Stimulated activated memory B cell treated with anti-CD40 and anti-IgM and Interleukin-4, amounts not matched to agents 10 μg/mL and 1 μg/mL and 100 μg/mL, for 72 hours (primary cell): ENCODE data around the gene LIN28B.
A peak's percentile ranks its signal among the peaks of the same experiment; 100 is the strongest.

ENCODE experiments used
- ATAC-seq: fragments of 150-1000 bp; cut with Tn5 transposase; 2 replicates; pipeline ENCODE4 v1.10.0; 2021
- H3K27ac Mint-ChIP-seq: one replicate; pipeline ENCODE4 v1.8.0; 2022; ENCODE audit warnings: mild to moderate bottlenecking, mixed read lengths
- H3K27me3 Mint-ChIP-seq: one replicate; pipeline ENCODE4 v1.8.0; 2022; ENCODE audit warnings: mixed read lengths
- H3K36me3 Mint-ChIP-seq: one replicate; pipeline ENCODE4 v1.8.0; 2022; ENCODE audit warnings: mixed read lengths
- H3K4me1 Mint-ChIP-seq: one replicate; pipeline ENCODE4 v1.8.0; 2022; ENCODE audit warnings: mixed read lengths
- H3K4me3 Mint-ChIP-seq: one replicate; pipeline ENCODE4 v1.8.0; 2022; ENCODE audit warnings: mild to moderate bottlenecking, moderate library complexity, mixed read lengths
- H3K9me3 Mint-ChIP-seq: one replicate; pipeline ENCODE4 v1.8.0; 2022; ENCODE audit warnings: mixed read lengths

The LIN28B gene

DNA sequence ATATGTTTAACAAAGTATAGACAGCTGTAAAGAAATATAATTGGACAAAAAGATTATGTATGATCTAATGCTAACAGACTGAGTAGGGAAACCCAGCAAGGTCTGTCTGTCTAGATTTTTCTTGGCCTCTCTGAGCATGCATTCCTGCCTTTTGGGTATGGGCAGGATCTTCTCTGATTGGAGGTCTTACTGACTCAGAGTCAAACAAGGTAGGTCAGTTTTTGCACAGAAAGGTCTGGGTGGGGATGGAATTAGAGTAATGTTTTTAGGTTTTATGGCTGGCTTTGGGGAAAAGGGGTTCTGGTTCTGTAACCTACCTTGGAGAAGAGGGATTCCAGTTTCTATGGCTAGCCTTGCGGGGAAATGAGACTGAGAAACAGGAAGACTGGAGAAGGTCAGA, 65.5 kb downstream of the LIN28B start:
- no peak for ATAC-seq
- H3K27ac Mint-ChIP-seq, result no peak overlapping the region
- H3K36me3 Mint-ChIP-seq, result no peaks in the 10 kb centered on the region
- no peaks in the 10 kb centered on the region for H3K4me1 Mint-ChIP-seq
- H3K9me3 Mint-ChIP-seq, result no peaks in the 10 kb centered on the region
- H3K4me3 Mint-ChIP-seq, result no peak overlapping the region
- H3K27me3 Mint-ChIP-seq, result peaks cover 21% of the 10 kb centered on the region

DNA sequence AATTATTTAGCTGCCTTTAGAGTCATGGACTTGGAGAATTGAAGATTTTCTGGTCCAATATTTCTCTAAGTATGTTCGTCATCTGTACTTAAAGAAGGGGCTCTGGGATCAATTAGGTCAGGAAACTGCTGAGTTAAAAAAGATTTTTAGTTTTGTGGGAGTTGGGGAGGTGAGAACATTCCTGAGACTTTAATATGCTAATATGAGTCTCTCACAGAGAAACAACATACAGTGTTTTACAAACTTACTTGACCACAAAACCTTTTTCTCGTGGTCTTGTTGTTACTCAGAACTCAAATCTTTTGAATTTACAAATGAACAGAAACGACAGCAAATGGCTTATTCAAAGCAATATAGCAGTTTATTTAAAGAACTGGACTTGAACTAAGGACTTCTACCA, 67.9 kb downstream of the LIN28B start:
- no peaks in the 10 kb centered on the region for H3K4me1 Mint-ChIP-seq
- H3K36me3 Mint-ChIP-seq, result no peaks in the 10 kb centered on the region
- peaks cover 21% of the 10 kb centered on the region for H3K27me3 Mint-ChIP-seq
- H3K4me3 Mint-ChIP-seq, result no peak overlapping the region
- H3K9me3 Mint-ChIP-seq, result no peaks in the 10 kb centered on the region
- no peak for ATAC-seq
- no peak overlapping the region for H3K27ac Mint-ChIP-seq

DNA sequence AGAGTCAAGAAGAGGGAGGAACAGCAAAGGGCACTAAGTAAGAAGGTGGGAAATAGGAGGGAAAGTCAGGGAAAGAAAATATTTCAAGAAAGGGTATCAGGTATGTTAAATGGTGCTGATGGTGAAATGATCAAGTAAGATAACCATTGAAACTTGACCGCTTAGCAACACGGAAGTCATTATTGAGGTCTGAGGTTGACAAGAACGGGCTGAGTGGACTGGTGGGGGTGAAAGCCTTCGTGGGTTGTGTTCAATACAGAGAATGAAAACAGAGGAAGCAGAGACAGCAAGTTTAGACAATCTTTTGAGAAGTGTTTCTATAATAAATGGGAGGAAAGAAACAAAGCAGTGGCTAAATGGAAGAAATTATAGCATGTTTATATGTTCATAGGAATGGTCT, 72.0 kb downstream of the LIN28B start:
- Mint-ChIP-seq H3K4me1 (no peaks in the 10 kb centered on the region), H3K27ac (no peak overlapping the region), H3K4me3 (no peak overlapping the region), H3K36me3 (no peaks in the 10 kb centered on the region), H3K9me3 (no peaks in the 10 kb centered on the region), H3K27me3 (no peaks in the 10 kb centered on the region)
- no peak for ATAC-seq

DNA sequence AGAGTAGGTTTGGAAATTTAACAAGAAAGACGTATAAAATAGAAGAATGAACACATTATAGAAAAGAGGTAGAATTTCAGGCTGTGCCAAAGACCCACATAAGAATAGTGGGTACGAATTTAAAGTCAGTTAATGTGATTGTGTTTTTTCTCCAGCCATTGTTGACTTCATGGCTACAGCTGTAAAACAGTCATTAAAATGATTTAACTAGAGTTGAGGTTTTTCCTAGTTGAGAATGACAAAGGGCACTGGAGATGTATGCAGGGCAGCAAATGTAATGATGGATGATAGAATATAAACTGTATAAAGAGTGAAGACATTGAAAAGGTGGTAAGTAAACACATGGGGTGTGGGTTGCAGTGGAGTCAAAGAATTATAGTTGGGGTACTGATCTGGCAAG, 72.7 kb downstream of the LIN28B start:
- no peak for ATAC-seq

DNA sequence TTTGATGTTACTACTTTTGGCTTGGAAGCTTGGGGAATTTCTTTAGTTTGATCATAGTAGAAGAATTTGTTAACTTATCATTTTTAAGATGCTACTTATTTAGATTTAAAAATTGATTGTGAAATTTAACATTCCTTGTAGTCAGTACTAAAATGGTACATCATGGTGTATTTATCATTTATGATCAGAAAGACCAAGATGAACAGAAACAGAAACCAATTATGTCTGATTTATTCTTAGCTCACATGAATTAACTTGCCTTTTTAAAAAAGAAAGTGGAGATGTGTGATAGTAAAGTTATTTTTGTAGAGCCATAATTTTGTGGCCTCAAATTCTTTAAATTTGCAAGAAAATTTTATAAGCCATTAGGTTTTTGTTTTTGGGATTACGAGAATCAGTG, 77.6 kb downstream of the LIN28B start:
- no peak for ATAC-seq
- Mint-ChIP-seq H3K27me3 (peaks cover 7% of the 10 kb centered on the region), H3K27ac (no peak overlapping the region), H3K4me3 (no peak overlapping the region), H3K4me1 (no peaks in the 10 kb centered on the region), H3K9me3 (no peaks in the 10 kb centered on the region), H3K36me3 (no peaks in the 10 kb centered on the region)

More for the DNA sequence above, 72.7 kb downstream of the LIN28B start:
- Mint-ChIP-seq H3K4me3 (no peak overlapping the region), H3K9me3 (no peaks in the 10 kb centered on the region), H3K36me3 (no peaks in the 10 kb centered on the region), H3K4me1 (no peaks in the 10 kb centered on the region), H3K27ac (no peak overlapping the region), H3K27me3 (no peaks in the 10 kb centered on the region)

DNA sequence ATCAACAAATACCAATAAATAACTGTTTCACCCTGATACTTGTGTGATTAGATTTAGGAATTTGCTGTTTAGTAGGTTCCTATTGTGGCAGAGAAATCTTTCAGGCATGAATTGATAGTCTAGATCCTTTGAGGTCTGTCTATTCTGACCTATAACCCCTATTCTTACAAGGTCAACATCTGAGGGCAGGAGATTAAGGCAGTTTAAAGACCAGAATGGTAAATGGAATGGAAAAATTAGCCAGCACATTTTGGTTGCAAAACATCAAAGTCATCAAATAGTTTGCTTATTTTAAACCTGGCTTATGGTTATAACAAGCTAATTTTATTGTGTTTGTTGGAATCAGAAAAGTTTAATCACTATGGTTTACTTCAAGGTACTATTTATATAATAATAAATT, 78.4 kb downstream of the LIN28B start:
- peaks cover 7% of the 10 kb centered on the region for H3K27me3 Mint-ChIP-seq
- ATAC-seq, result no peak
- no peak overlapping the region for H3K27ac Mint-ChIP-seq
- H3K36me3 Mint-ChIP-seq, result no peaks in the 10 kb centered on the region
- no peak overlapping the region for H3K4me3 Mint-ChIP-seq
- no peaks in the 10 kb centered on the region for H3K9me3 Mint-ChIP-seq
- no peaks in the 10 kb centered on the region for H3K4me1 Mint-ChIP-seq

DNA sequence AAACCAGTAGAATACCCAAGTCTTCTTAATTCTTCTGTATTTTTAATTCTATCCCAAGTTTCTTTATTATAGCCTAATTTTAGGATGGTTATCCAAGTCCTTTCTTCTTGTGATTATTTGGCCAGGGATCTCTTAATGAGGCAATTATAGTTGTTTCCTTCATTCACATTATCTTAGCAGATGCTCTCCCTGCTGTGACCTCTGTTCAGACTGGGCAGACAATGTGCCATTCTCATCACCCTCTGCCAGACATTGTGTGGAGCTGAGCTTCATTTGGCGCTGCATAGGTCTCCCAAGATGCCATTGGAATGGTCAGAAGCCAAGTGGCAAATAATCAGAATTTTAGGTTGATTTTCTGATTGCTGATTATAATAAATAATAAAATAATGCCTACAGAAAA, 79.4 kb downstream of the LIN28B start:
- H3K4me3 Mint-ChIP-seq, result no peak overlapping the region
- no peaks in the 10 kb centered on the region for H3K4me1 Mint-ChIP-seq
- H3K36me3 Mint-ChIP-seq, result no peaks in the 10 kb centered on the region
- no peaks in the 10 kb centered on the region for H3K9me3 Mint-ChIP-seq
- H3K27ac Mint-ChIP-seq, result no peak overlapping the region
- H3K27me3 Mint-ChIP-seq, result peaks cover 7% of the 10 kb centered on the region
- ATAC-seq, result no peak

DNA sequence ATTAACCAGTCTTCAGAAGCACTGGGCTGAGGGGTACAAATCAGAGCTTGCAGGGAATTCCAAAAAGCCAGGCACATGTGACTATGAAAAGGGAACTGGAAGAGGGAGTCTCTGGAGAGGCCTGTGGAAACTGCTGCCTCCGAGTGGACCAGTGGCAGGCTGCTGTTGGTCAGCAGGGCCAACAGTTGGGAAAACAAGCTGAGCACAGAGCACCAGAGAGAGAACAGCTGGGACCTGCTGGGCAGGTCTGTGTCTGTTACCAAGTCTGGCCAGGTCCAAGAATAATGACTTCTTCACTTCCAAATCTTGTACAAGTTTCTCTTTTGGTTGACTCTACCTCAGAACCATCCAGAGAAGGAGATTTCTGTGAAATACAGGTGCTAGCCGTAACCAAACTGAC, 81.4 kb downstream of the LIN28B start:
- Mint-ChIP-seq H3K4me3 (no peak overlapping the region), H3K4me1 (no peaks in the 10 kb centered on the region), H3K27me3 (peaks cover 7% of the 10 kb centered on the region), H3K36me3 (no peaks in the 10 kb centered on the region), H3K27ac (no peak overlapping the region), H3K9me3 (no peaks in the 10 kb centered on the region)
- peak; percentile 27 for ATAC-seq

DNA sequence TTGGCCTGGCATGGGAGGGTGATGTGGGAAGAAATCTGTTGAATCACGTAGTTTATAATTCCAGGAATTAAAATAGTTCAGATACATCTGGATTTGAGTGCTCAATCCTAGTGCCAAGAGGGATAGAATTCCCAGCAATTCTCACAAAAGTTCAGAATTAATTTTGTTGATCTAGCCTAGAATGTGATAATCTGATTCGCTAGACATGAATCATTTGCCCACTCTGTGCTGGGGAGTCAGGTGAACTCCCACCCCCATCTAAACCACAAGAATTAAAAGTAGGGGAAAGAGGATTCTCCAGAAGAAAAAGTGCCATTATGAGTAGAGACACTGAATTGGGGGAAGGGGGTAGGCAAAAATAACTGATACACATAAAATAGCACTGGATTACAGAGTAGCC, 85.0 kb downstream of the LIN28B start:
- ATAC-seq, result no peak
- H3K27me3 Mint-ChIP-seq, result no peaks in the 10 kb centered on the region
- no peaks in the 10 kb centered on the region for H3K4me1 Mint-ChIP-seq
- H3K27ac Mint-ChIP-seq, result no peak overlapping the region
- H3K4me3 Mint-ChIP-seq, result no peak overlapping the region
- H3K36me3 Mint-ChIP-seq, result no peaks in the 10 kb centered on the region
- H3K9me3 Mint-ChIP-seq, result no peaks in the 10 kb centered on the region

DNA sequence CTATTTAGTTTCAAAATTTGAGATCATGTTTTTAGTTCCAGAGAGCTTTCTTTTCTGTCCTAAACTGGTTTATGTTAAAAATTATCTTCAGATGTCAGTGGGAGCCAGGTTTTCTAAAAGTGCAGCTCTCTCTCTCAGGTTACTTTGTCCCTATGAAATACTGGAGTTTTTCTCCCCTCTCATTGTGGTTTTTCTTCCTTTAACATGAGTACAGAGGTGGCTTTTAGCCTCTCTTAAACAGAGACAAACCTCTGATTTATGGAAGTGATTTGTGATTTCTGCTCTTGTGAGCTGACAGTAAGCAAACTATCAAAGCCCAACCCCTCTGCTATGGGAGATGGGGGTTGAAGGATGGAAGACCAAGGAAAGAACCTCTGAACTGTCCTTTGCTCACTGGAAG, 85.7 kb downstream of the LIN28B start:
- no peaks in the 10 kb centered on the region for H3K36me3 Mint-ChIP-seq
- H3K9me3 Mint-ChIP-seq, result no peaks in the 10 kb centered on the region
- no peaks in the 10 kb centered on the region for H3K4me1 Mint-ChIP-seq
- no peak for ATAC-seq
- H3K27me3 Mint-ChIP-seq, result no peaks in the 10 kb centered on the region
- no peak overlapping the region for H3K4me3 Mint-ChIP-seq
- H3K27ac Mint-ChIP-seq, result no peak overlapping the region

DNA sequence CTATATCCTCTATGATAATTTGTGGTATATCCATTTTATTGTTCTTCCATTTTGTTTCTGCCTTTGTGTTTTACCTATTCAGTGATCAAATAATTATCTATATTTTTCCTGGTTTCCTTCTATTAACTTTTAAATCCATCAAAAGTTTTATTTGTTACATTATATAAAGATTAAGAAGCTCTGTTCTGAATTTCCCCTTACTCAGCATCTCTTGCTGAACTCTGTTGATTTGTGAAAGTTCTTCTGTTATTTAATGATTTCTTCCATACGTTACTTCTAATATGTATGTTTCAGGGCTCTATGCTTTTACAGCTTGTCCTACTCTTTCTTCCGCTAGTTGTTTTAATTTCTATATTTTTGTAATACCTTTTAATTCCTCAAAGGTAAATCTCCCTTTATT, 87.1 kb downstream of the LIN28B start:
- Mint-ChIP-seq H3K4me1 (no peaks in the 10 kb centered on the region), H3K27ac (no peak overlapping the region), H3K27me3 (no peaks in the 10 kb centered on the region), H3K4me3 (no peak overlapping the region), H3K9me3 (no peaks in the 10 kb centered on the region), H3K36me3 (no peaks in the 10 kb centered on the region)
- ATAC-seq, result no peak

DNA sequence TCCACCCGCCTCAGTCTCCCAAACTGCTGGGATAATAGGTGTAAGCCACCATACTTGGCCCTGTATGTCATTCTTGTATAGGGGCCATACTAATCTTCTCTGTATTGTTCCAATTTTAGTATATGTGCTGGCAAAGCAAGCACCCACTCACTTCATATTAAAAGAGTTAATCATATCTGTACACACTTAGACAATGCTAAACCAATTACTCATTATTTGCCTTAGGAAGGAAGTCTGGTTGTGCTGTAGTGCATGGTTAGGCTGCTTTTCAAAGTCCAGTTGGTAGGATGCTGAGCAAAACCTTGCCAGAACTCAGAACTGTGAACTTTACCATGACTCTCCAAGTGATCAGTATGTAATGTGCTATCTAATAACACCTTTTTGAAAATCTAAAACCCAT, 88.6 kb downstream of the LIN28B start:
- Mint-ChIP-seq H3K27me3 (no peaks in the 10 kb centered on the region), H3K27ac (no peak overlapping the region), H3K4me1 (no peaks in the 10 kb centered on the region), H3K36me3 (no peaks in the 10 kb centered on the region), H3K4me3 (no peak overlapping the region), H3K9me3 (no peaks in the 10 kb centered on the region)
- no peak for ATAC-seq

DNA sequence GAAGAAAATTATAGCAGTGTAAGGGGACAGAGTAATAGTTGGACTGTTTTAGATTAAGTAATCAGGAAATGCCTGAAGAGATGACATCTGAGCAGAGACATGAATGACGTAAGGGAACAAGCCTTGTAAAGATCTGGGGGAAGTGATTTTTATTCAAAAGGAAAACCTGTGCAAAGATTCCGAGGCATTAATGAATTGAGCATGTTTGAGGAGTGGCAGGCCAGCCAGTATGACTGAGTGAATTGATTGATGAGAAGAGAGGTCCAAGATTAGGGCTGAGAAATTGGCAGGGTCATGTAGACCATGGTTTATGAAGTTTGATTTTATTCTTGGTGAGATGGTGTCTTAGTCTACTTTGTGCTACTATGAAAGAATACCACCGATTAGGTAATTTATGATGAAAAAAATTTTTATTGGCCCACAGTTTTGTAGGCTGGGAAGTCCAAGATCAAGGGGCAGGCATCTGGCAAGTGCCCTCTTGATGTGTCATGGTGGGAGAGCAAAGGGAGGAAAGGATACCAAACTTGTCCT, 95.1 kb downstream of the LIN28B start:
- Mint-ChIP-seq H3K27me3 (peaks cover 19% of the 10 kb centered on the region), H3K27ac (no peak overlapping the region), H3K36me3 (no peaks in the 10 kb centered on the region), H3K9me3 (peaks cover 9% of the 10 kb centered on the region), H3K4me1 (no peaks in the 10 kb centered on the region), H3K4me3 (no peak overlapping the region)
- ATAC-seq, result no peak

DNA sequence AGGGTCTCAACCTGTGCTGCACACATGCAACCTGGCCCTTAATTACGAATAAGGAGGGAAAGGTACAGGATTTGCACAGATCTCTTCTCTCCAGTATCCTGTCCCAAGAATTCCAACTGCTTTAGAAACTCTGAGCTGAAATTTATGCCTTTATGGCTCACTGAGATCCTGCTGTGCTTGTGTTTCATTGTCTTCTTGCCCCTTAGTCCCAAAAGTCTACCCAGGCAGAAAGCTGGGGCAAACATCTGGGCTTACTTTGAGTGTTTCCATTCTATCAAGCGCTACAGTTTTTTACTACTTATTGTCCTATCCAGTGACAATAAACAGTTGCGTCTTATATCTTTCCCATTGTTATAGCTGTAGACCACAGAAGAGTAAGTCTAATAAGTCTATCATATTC, 99.7 kb downstream of the LIN28B start:
- H3K4me1 Mint-ChIP-seq, result no peaks in the 10 kb centered on the region
- peaks cover 9% of the 10 kb centered on the region for H3K9me3 Mint-ChIP-seq
- no peak overlapping the region for H3K4me3 Mint-ChIP-seq
- H3K27ac Mint-ChIP-seq, result no peak overlapping the region
- no peak for ATAC-seq
- peaks cover 45% of the 10 kb centered on the region for H3K27me3 Mint-ChIP-seq
- H3K36me3 Mint-ChIP-seq, result no peaks in the 10 kb centered on the region

DNA sequence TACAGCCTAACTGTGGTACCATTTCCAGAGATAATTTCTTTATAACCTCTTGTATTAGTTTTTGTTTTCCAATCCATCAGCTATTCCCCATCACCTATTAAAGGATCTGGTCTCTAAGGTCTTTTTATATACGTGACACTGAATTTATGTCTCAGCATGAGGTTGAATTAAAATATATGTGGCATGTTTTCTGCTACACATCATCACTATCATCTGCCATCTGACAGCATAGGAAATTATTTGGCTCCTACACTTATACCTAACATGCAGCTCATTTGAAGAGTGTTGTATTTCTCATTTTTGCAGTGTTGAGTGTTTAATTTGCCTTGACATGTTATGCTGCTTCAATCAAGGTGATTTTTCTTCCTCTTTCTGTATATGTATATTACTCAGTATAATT, 100.3 kb downstream of the LIN28B start:
- Mint-ChIP-seq H3K27me3 (peaks cover 49% of the 10 kb centered on the region), H3K4me3 (no peak overlapping the region), H3K27ac (no peak overlapping the region), H3K4me1 (no peaks in the 10 kb centered on the region), H3K9me3 (peaks cover 9% of the 10 kb centered on the region), H3K36me3 (no peaks in the 10 kb centered on the region)
- no peak for ATAC-seq

DNA sequence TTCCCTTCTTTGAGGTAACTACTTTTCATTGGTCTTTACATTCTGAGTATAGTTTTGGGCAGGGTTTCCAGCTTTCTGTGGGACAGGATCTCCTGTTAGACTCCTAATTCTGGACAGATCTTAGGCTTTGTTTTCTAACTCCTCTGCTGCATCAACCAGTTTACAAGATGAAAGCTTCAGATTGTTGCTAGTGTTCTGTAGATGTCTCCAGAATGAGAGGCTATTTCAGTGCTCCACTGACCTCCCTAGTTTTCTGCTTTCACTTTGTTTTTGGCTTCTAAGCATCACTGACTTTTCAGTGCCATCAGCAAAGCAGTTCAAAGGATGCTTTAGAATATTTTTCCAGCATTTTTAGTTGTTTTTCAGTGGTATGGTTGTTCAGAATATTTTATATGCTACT, 101.4 kb downstream of the LIN28B start:
- ATAC-seq, result no peak
- Mint-ChIP-seq H3K27ac (no peak overlapping the region), H3K9me3 (peaks cover 9% of the 10 kb centered on the region), H3K4me1 (no peaks in the 10 kb centered on the region), H3K27me3 (peaks cover 53% of the 10 kb centered on the region), H3K4me3 (no peak overlapping the region), H3K36me3 (no peaks in the 10 kb centered on the region)

DNA sequence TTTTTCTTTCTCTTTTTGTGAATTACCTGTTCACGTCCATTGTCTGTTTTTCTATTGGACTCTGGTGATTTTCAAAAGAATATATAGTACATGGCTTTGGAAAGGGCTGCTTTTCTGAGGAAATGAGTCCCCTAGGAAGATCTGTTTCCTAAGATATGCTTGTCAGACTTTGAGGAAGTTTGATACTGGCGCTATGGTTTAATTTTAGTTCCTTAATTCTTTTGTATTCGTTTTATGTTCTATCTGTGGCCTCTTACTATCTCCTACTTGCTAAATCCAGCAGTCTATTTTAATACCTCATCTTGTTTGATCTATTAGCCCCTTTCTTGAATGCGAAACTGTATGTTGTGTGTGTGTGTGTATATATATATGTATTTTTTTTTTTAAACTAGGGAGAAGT, 101.9 kb downstream of the LIN28B start:
- no peak overlapping the region for H3K27ac Mint-ChIP-seq
- H3K36me3 Mint-ChIP-seq, result no peaks in the 10 kb centered on the region
- H3K9me3 Mint-ChIP-seq, result peaks cover 6% of the 10 kb centered on the region
- no peak overlapping the region for H3K4me3 Mint-ChIP-seq
- ATAC-seq, result no peak
- H3K4me1 Mint-ChIP-seq, result no peaks in the 10 kb centered on the region
- peaks cover 53% of the 10 kb centered on the region for H3K27me3 Mint-ChIP-seq
